ES-I3 (cell line): ENCODE data around the gene PLA2G2E.
"Not testable (repeated sequence)": the region's sequence is repeated elsewhere in the genome, so short reads cannot be mapped to it uniquely, and the experiment has no call there.

Source experiments
- H3K36me3 ChIP-seq: 2 replicates; pipeline ENCODE4 v1.6.1; 2013; ENCODE audit warnings: mild to moderate bottlenecking, low read length, control low read depth, moderate library complexity; ENCODE audit not compliant: insufficient read depth
- H3K4me1 ChIP-seq: 2 replicates; pipeline ENCODE4 v1.6.1; 2013; ENCODE audit warnings: mild to moderate bottlenecking, control low read depth, low read length; ENCODE audit not compliant: insufficient read depth
- H3K9ac ChIP-seq: 2 replicates; pipeline ENCODE4 v1.6.1; 2013; ENCODE audit warnings: low read depth, mild to moderate bottlenecking, low read length, moderate library complexity
- H3K9me3 ChIP-seq: 2 replicates; pipeline ENCODE4 v1.6.1; 2013; ENCODE audit warnings: mild to moderate bottlenecking, low read length, moderate library complexity; ENCODE audit not compliant: control insufficient read depth, insufficient read depth

The PLA2G2E gene

DNA sequence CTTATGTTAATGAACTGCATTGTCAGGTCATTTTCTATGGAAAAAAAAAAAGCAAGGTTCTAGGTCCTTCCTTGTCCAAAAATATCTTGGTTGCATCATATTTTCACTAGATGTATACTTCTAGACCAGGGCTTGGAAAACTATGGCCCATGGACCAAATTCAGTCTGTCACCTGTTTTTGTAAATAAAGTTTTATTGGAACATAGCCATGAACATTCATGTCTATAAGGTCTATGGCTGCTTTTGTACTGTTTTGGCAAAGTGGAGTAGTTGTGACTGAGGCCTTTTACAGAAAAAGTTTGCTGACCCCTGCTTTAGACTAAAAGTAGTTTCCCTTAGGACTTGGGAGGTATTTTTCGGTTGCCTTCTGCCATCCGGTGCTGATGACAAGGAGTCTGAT is 19.2 kb upstream of the PLA2G2E start:
- no peaks in the 10 kb centered on the region for H3K4me1 ChIP-seq
- H3K9ac ChIP-seq = no peak overlapping the region
- peaks cover 10% of the 10 kb centered on the region for H3K9me3 ChIP-seq
- no peaks in the 10 kb centered on the region for H3K36me3 ChIP-seq

GRCh38 chr1:19942088-19942487 is 18.7 kb upstream of the PLA2G2E start:
- Histone ChIP-seq H3K4me1 (no peaks in the 10 kb centered on the region), H3K36me3 (no peaks in the 10 kb centered on the region), H3K9me3 (peaks cover 10% of the 10 kb centered on the region), H3K9ac (no peak overlapping the region)

DNA sequence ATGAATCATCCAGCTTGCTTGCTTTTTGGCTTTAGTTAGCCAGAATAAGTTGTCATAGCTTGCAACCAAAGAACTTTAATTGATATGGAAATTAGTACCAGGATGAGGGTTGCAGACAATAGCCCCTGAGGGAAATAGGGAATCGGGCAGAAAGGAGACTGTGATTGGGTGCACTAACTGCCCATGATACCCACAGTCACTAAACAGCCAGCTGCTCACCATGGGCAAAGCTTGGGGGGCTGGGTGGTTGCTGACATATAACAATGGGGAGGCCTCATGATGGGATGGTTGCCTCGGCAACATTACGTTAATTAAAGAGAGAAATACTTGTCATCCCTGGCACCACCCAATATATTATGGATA is 17.8 kb upstream of the PLA2G2E start:
- Histone ChIP-seq H3K9ac (no peak overlapping the region), H3K36me3 (no peaks in the 10 kb centered on the region), H3K9me3 (peaks cover 10% of the 10 kb centered on the region), H3K4me1 (no peaks in the 10 kb centered on the region)

DNA sequence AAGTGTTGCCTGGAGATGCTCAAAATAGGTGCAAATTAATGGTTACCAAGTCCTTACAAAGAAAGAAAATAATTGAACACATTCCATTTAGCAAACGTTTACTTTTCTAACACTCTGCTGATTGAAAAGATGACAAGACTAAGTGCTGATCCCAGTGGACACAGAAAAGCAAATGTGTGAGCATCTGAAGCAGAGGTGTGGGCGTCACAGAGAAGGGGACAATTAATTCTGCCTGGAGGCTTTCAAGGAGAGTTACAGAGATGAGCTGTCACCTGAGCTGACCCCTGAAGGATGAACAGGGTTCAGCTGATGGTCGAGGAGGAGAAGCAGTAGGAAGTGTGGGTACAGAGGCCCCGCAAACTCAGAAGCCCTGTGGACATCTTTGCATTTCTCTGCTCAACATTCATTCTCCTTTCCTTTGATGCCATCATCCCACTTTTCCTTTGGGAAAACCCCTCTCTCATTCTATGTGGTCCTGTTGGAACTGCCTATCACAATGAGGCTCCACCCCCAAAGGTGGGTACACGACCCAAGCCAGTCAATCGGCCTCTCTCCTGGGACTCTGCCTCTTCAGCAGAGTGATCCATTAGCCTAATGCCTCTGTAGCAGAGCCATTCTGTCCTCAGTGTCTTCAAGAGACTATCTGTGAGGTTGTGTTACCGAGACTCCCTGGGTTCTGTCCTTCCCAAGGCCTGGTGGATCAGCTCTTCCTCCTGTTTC is 17.2 kb upstream of the PLA2G2E start:
- H3K4me1 ChIP-seq = no peaks in the 10 kb centered on the region
- no peaks in the 10 kb centered on the region for H3K36me3 ChIP-seq
- no peak overlapping the region for H3K9ac ChIP-seq
- peaks cover 10% of the 10 kb centered on the region for H3K9me3 ChIP-seq

DNA sequence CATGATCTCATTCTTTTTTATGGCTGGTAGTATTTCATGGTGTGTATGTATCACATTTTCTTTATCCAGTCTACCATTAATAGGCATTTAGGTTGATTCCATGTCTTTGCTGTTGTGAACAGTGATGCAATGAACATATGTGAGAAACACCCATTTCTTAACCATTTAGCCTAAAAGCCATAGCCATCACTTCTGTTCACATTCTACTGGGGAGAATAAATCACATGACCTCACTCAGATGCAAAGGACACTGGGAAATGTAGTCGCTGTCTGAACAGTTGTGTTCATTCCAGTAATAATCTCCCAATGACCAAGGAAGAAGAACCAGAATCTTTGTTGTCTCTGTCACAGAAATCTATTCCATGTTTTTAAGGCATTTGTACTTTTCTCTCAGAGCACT is 15.1 kb upstream of the PLA2G2E start:
- H3K4me1 ChIP-seq = no peaks in the 10 kb centered on the region

DNA sequence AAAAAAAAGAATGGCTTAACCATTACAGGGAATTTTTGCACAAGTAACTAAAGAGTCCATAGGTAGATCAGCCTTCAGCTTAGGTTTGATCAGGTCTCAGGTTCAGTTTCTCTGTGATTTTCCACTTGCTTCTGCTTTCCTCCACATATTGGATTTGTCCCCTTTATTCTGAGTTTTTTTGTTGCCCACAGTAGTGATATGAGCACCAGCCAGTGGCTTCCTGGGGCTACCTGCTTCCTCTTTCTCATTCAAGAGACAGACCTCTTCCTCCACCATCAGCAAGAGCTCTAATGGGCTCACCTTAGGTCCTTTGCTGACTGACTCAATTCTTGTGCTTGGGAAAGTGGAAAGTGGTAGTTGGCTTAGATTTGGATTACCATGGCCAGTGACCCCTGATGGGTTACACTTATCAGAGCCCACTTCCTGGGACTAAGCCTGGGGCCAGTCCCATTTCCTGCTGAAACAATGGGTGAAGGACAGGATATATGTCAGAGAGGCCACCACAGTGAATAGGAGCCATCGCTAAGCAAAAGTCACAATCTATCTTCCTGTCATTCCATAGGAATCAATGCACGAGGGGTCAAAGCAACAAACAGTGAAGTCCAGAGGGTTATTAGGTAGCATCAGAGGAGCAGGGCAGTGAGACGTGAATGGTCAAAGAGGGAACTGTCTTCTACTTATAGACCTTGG is 12.8 kb upstream of the PLA2G2E start:
- H3K9ac ChIP-seq = no peak overlapping the region
- no peaks in the 10 kb centered on the region for H3K36me3 ChIP-seq
- peaks cover 8% of the 10 kb centered on the region for H3K9me3 ChIP-seq
- H3K4me1 ChIP-seq = no peaks in the 10 kb centered on the region

More for the DNA sequence above, 15.1 kb upstream of the PLA2G2E start:
- Histone ChIP-seq H3K36me3 (no peaks in the 10 kb centered on the region), H3K9ac (no peak overlapping the region), H3K9me3 (peaks cover 10% of the 10 kb centered on the region)

DNA sequence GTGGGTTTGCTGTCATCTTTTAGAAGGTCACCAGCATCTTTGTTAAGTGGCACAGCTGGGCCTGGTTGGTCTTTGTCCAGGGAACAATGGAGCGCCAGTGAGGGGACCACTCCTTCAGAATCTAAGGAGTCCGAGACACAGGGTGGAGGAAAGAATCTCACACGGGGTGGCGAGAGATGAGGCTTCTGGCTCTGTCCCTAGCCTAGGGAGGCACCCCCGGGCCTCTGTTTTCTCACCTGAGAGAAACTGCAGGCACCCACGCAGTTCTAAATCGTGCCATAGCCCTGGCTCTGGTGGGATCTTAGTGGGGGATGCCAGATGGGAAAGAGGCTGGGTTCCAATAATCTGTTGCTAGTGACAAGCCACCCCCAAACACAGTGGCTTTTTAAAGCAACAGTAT is 10.9 kb upstream of the PLA2G2E start:
- Histone ChIP-seq H3K36me3 (no peaks in the 10 kb centered on the region), H3K9ac (no peak overlapping the region), H3K4me1 (no peaks in the 10 kb centered on the region), H3K9me3 (peaks cover 5% of the 10 kb centered on the region; the same call in 1 of the 2 replicates)

- Histone ChIP-seq H3K9me3 (peaks cover 5% of the 10 kb centered on the region; the same call in 1 of the 2 replicates), H3K36me3 (no peaks in the 10 kb centered on the region), H3K9ac (no peak overlapping the region), H3K4me1 (no peaks in the 10 kb centered on the region)
Measured at GRCh38 chr1:19932866-19933265, 9.4 kb upstream of the PLA2G2E start.

- H3K9ac ChIP-seq, H3K36me3 ChIP-seq, H3K4me1 ChIP-seq, H3K9me3 ChIP-seq: not testable (repeated sequence)
Measured at GRCh38 chr1:19927130-19927421, 3.7 kb upstream of the PLA2G2E start.

DNA sequence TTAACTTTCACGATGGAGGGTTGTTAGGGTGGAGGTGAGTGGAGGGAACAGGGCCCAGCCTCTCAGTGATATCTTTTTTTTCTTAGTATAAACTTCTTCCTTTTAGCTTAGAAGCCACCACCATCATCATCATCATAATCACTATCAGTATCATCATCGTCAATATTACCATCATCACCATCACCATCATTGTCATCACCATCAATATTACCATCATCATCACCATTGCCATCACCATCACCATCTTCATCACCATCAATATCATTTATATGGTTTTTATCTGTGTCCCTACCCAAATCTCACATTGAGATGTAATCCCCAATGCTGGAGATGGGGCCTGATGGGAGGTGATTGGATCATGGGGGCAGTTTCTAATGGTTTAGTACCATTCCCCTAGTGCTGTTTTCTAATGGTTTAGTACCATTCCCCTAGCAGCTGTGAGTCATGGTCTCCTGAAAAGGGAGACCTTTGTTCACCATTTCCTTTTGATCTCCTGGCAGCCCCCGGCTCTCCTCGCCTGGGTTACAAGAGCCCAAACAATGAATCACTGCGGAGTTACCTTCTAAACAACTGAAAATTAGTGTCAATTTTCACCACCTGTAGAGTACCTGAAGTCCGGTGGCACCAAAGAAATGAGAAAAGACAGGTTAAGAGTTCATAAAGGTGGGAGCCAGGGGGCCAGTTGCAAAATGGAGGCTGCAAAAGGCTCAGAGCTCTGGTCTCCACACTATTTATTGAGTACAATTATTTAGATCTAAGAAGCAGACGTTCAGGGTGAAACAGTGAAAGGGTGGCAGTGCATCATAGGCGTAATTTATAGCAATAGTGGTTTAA is 3.1 kb upstream of the PLA2G2E start:
- H3K9ac ChIP-seq = no peak overlapping the region
- H3K36me3 ChIP-seq = no peaks in the 10 kb centered on the region
- no peaks in the 10 kb centered on the region for H3K4me1 ChIP-seq
- peaks cover 5% of the 10 kb centered on the region; the same call in 1 of the 2 replicates for H3K9me3 ChIP-seq

DNA sequence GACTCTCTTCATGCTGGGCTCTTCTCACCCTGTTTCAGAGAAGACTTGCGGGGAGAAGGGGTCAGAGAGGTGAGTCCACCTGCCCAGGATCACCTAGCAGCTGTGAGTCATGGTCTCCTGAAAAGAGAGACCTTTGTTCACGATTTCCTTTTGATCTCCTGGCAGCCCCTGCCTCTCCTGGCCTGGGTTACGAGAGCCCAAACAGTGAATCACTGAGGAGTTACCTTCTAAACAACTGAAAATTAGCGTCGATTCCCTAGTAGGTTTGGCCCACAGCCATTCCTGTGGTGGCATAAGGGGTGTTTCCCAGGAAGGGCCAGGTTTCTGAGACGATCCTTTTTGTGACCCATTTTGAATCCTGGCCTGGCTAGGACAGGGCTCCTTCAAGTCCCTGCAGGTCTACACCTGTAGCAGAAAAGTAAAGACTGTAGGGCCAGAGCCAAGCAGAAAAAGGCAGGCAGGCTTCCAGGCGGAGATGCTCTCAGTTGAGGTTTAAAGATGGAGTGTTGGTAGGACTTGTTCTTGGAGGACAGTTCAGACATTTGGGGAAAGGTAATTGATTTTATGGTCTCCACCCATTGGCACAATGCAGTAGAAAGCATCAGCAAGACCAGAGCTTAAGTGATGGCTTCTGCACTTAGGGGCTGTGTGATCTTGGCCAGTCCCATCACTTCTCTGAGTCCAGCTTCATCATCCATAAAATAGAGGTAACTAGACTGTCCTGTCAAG is 2.1 kb upstream of the PLA2G2E start:
- no peak overlapping the region for H3K9ac ChIP-seq
- H3K9me3 ChIP-seq = no peaks in the 10 kb centered on the region; the same call in 1 of the 2 replicates
- no peaks in the 10 kb centered on the region for H3K4me1 ChIP-seq
- no peaks in the 10 kb centered on the region for H3K36me3 ChIP-seq

GRCh38 chr1:19923953-19924346 is 533 bp upstream of the PLA2G2E start:
- no peak overlapping the region for H3K9ac ChIP-seq
- no peaks in the 10 kb centered on the region for H3K36me3 ChIP-seq
- H3K9me3 ChIP-seq = no peaks in the 10 kb centered on the region; the same call in 1 of the 2 replicates
- no peaks in the 10 kb centered on the region for H3K4me1 ChIP-seq

GRCh38 chr1:19922015-19922688 is 1.3 kb downstream of the PLA2G2E start:
- no peaks in the 10 kb centered on the region for H3K4me1 ChIP-seq
- H3K9me3 ChIP-seq = no peaks in the 10 kb centered on the region; the same call in 1 of the 2 replicates
- no peak overlapping the region for H3K9ac ChIP-seq
- H3K36me3 ChIP-seq = no peaks in the 10 kb centered on the region

DNA sequence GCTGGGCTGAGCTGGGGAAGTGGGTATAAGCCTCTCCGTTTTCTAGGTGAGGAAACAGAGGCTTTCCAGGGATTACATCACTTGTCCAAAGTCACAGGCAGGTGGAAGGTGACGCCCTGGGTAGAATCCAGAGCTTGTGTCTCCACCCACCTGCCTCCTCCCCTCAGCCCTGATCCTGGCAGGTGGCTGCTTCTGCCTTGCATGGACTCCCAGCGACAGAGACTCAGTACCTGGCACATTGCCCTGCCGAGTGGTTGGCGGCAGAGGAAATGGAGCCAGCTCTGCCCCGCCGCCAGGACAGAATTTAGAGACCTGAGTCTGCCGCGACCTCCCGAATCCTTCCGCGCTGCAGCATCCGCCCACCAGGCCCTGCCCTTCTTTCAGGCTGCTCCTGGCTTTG is 2.1 kb downstream of the PLA2G2E start:
- Histone ChIP-seq H3K36me3 (no peaks in the 10 kb centered on the region), H3K9me3 (no peaks in the 10 kb centered on the region; the same call in 1 of the 2 replicates), H3K4me1 (no peaks in the 10 kb centered on the region), H3K9ac (no peak overlapping the region)
